T follicular helper cell (primary cell): ENCODE measurements around the gene PUSL1.

Experiments used
- DNase-seq: peaks from one replicate; pipeline ENCODE4 v3.0.0-alpha.2; 2020; ENCODE audit warnings: low read depth

The PUSL1 gene

GRCh38 chr1:1279028-1279427 is 29.4 kb upstream of the PUSL1 start:
- DNase-seq: no peak

- no peak for DNase-seq
Observed at GRCh38 chr1:1280782-1281481, 27.5 kb upstream of the PUSL1 start.

- no peak for DNase-seq
Observed at GRCh38 chr1:1281533-1282321, 26.7 kb upstream of the PUSL1 start.

- no peak for DNase-seq
Observed at GRCh38 chr1:1282998-1283397, 25.4 kb upstream of the PUSL1 start.

GRCh38 chr1:1283821-1284220 is 24.6 kb upstream of the PUSL1 start:
- DNase-seq: no peak

- no peak for DNase-seq
Observed at GRCh38 chr1:1284221-1285101, 23.9 kb upstream of the PUSL1 start.

GRCh38 chr1:1285102-1285571 is 23.3 kb upstream of the PUSL1 start:
- DNase-seq: no peak

- DNase-seq: no peak
Observed at GRCh38 chr1:1285611-1286311, 22.6 kb upstream of the PUSL1 start.

- DNase-seq: no peak
Observed at GRCh38 chr1:1286313-1287261, 21.8 kb upstream of the PUSL1 start.

- DNase-seq: no peak
Observed at GRCh38 chr1:1287288-1288110, 20.9 kb upstream of the PUSL1 start.

GRCh38 chr1:1290238-1290731 is 18.1 kb upstream of the PUSL1 start:
- peak; percentile 36 for DNase-seq

- no peak for DNase-seq
Observed at GRCh38 chr1:1291023-1291528, 17.3 kb upstream of the PUSL1 start.

GRCh38 chr1:1291548-1292441 is 16.6 kb upstream of the PUSL1 start:
- peak; percentile 55 for DNase-seq

GRCh38 chr1:1292442-1292779 is 16.0 kb upstream of the PUSL1 start:
- DNase-seq: no peak

- DNase-seq: no peak
Observed at GRCh38 chr1:1292851-1293250, 15.5 kb upstream of the PUSL1 start.

- no peak for DNase-seq
Observed at GRCh38 chr1:1293263-1294249, 14.8 kb upstream of the PUSL1 start.

GRCh38 chr1:1294250-1294890 is 14.0 kb upstream of the PUSL1 start:
- no peak for DNase-seq
